ENCODE measurements around the gene ATF7IP2. TPM values are rescaled to one million over a fixed set of nuclear protein-coding genes. Genes with fewer than 3 reads are reported as not detected.

ATF7IP2 gene
- polyA plus RNA-seq, 1 donor (not counting 4 experiments of a cell fraction or from before 2014, with no cell fraction given): 9.8 TPM

GRCh38 chr16:10453159-10453510 is 67.3 kb downstream of the ATF7IP2 start:
- FAIRE-seq: no peak

GRCh38 chr16:10465821-10466220 is 80.0 kb downstream of the ATF7IP2 start:
- Histone ChIP-seq H3K9me3 (ENCODE audit: control insufficient read depth, low read depth, low read length) (no peaks in the 10 kb centered on the region), H3K9me1 (ENCODE audit: control insufficient read depth, extremely low read depth, insufficient read depth, low read length) (no peaks in the 10 kb centered on the region), H3K27ac (ENCODE audit: control insufficient read depth, insufficient read depth, low read length) (no peak overlapping the region), H3K4me3 (ENCODE audit: control insufficient read depth in 2 of 3, extremely low read depth in 1 of 3, insufficient read depth in 2 of 3, low read depth in 1 of 3, low read length in 3 of 3) (no peak overlapping the region), H3K79me2 (ENCODE audit: control insufficient read depth, insufficient read depth, low read length) (no peaks in the 10 kb centered on the region), H4K20me1 (ENCODE audit: control insufficient read depth, extremely low read depth, insufficient read depth, low read length) (no peaks in the 10 kb centered on the region), H3K4me2 (ENCODE audit: control insufficient read depth, extremely low read depth, insufficient read depth, low read depth, low read length) (no peak overlapping the region), H3K27me3 (ENCODE audit: control insufficient read depth, extremely low read depth, insufficient read depth, low read length) (no peaks in the 10 kb centered on the region), H3K9ac (ENCODE audit: control insufficient read depth, extremely low read depth, insufficient read depth, low read length) (no peak overlapping the region), H3K4me1 (ENCODE audit: control insufficient read depth, extremely low read depth, insufficient read depth, low read length) (no peaks in the 10 kb centered on the region), H2AFZ (ENCODE audit: control insufficient read depth, low read length) (no peak overlapping the region), H3K36me3 (ENCODE audit: control insufficient read depth in 2 of 2, extremely low read depth in 1 of 2, insufficient read depth in 2 of 2, low read length in 2 of 2) (no peaks in the 10 kb centered on the region)
- DNase-seq (ENCODE audit: low read depth, low spot score): no peak
- FAIRE-seq: no peak
- TF ChIP-seq CTCF (optimal IDR thresholded peaks at IDR 0.05 in 1 of 3, IDR thresholded peaks at IDR 0.05 in 1 of 3, conservative IDR thresholded peaks at IDR 0.05 in 1 of 3; ENCODE audit: extremely low read depth in 1 of 3, insufficient read depth in 2 of 3, low read length in 3 of 3) (no peak), EZH2 (IDR thresholded peaks at IDR 0.05; ENCODE audit: low read length) (no peak)
- dilution Hi-C loops (cut with MboI; ENCODE audit: extremely low pct_ligation_motif_present, low sequenced_read_pairs): no loop called here

More at GRCh38 chr16:10453159-10453510, 67.3 kb downstream of the ATF7IP2 start:
- no peaks in the 10 kb centered on the region for H3K27me3 ChIP-seq (ENCODE audit: control insufficient read depth, extremely low read depth, insufficient read depth, low read length)
- dilution Hi-C loops (cut with MboI; ENCODE audit: extremely low pct_ligation_motif_present, low sequenced_read_pairs): no loop called here
- no peak overlapping the region for H3K4me3 ChIP-seq (ENCODE audit: control insufficient read depth in 2 of 3, extremely low read depth in 1 of 3, insufficient read depth in 2 of 3, low read depth in 1 of 3, low read length in 3 of 3)
- no peaks in the 10 kb centered on the region for H3K4me1 ChIP-seq (ENCODE audit: control insufficient read depth, extremely low read depth, insufficient read depth, low read length)
- no peaks in the 10 kb centered on the region for H4K20me1 ChIP-seq (ENCODE audit: control insufficient read depth, extremely low read depth, insufficient read depth, low read length)
- no peaks in the 10 kb centered on the region for H3K36me3 ChIP-seq (ENCODE audit: control insufficient read depth in 2 of 2, extremely low read depth in 1 of 2, insufficient read depth in 2 of 2, low read length in 2 of 2)
- H3K9ac ChIP-seq (ENCODE audit: control insufficient read depth, extremely low read depth, insufficient read depth, low read length): no peak overlapping the region
- H2AFZ ChIP-seq (ENCODE audit: control insufficient read depth, low read length): no peak overlapping the region
- H3K27ac ChIP-seq (ENCODE audit: control insufficient read depth, insufficient read depth, low read length): no peak overlapping the region
- no peak for DNase-seq (ENCODE audit: low read depth, low spot score)
- H3K4me2 ChIP-seq (ENCODE audit: control insufficient read depth, extremely low read depth, insufficient read depth, low read depth, low read length): no peak overlapping the region
- no peaks in the 10 kb centered on the region for H3K79me2 ChIP-seq (ENCODE audit: control insufficient read depth, insufficient read depth, low read length)
- H3K9me3 ChIP-seq (ENCODE audit: control insufficient read depth, low read depth, low read length): no peaks in the 10 kb centered on the region
- H3K9me1 ChIP-seq (ENCODE audit: control insufficient read depth, extremely low read depth, insufficient read depth, low read length): no peaks in the 10 kb centered on the region
- no peak for TF ChIP-seq CTCF (optimal IDR thresholded peaks at IDR 0.05 in 1 of 3, IDR thresholded peaks at IDR 0.05 in 1 of 3, conservative IDR thresholded peaks at IDR 0.05 in 1 of 3; ENCODE audit: extremely low read depth in 1 of 3, insufficient read depth in 2 of 3, low read length in 3 of 3)

All from keratinocyte (primary cell).